ENCODE data around the gene EYS. TPM values are rescaled to one million over a fixed set of nuclear protein-coding genes. Genes with fewer than 3 reads are reported as not detected.
"Not testable (repeated sequence)": the region's sequence is repeated elsewhere in the genome, so short reads cannot be mapped to it uniquely, and the experiment has no call there.

The EYS gene
- total RNA-seq, 2 donors from 2014 or later = not detected

GRCh38 chr6:64041373-64041772, 1665.7 kb downstream of the EYS start:
- TF ChIP-seq CTCF (IDR thresholded peaks at IDR 0.05) = no peak
- no peaks in the 10 kb centered on the region for H3K4me1 ChIP-seq (ENCODE audit: control insufficient read depth in 1 of 2, low read depth in 2 of 2)
- H3K27me3 ChIP-seq (replicated peaks; ENCODE audit: insufficient read depth) = no peaks in the 10 kb centered on the region
- no peak overlapping the region for H3K27ac ChIP-seq
- no peak overlapping the region for H3K4me3 ChIP-seq
- H3K9me3 ChIP-seq = no peaks in the 10 kb centered on the region
- no peaks in the 10 kb centered on the region for H3K36me3 ChIP-seq
- no peak for ATAC-seq (ENCODE audit: insufficient number of reproducible peaks, low FRiP score, low read depth)
- DNase-seq (ENCODE audit: low spot score) = no peak

GRCh38 chr6:64040113-64040512, 1666.9 kb downstream of the EYS start:
- Histone ChIP-seq H3K27ac (no peak overlapping the region), H3K36me3 (no peaks in the 10 kb centered on the region), H3K27me3 (replicated peaks; ENCODE audit: insufficient read depth) (no peaks in the 10 kb centered on the region), H3K4me1 (ENCODE audit: control insufficient read depth in 1 of 2, low read depth in 2 of 2) (no peaks in the 10 kb centered on the region), H3K9me3 (no peaks in the 10 kb centered on the region), H3K4me3 (no peak overlapping the region)
- no peak for ATAC-seq (ENCODE audit: insufficient number of reproducible peaks, low FRiP score, low read depth)
- DNase-seq (ENCODE audit: low spot score) = no peak
- no peak for TF ChIP-seq CTCF (IDR thresholded peaks at IDR 0.05)

- Histone ChIP-seq H3K4me3 (no peak overlapping the region), H3K27ac (no peak overlapping the region), H3K36me3 (no peaks in the 10 kb centered on the region), H3K27me3 (replicated peaks; ENCODE audit: insufficient read depth) (no peaks in the 10 kb centered on the region), H3K9me3 (no peaks in the 10 kb centered on the region), H3K4me1 (ENCODE audit: control insufficient read depth in 1 of 2, low read depth in 2 of 2) (no peaks in the 10 kb centered on the region)
- no peak for TF ChIP-seq CTCF (IDR thresholded peaks at IDR 0.05)
- DNase-seq (ENCODE audit: low spot score) (no peak), ATAC-seq (ENCODE audit: insufficient number of reproducible peaks, low FRiP score, low read depth) (no peak)
Measured at GRCh38 chr6:64037427-64037826, 1669.6 kb downstream of the EYS start.

GRCh38 chr6:64034910-64035655, 1671.9 kb downstream of the EYS start:
- DNase-seq (ENCODE audit: low spot score) (no peak), ATAC-seq (ENCODE audit: insufficient number of reproducible peaks, low FRiP score, low read depth) (no peak)
- no peak for TF ChIP-seq CTCF (IDR thresholded peaks at IDR 0.05)
- Histone ChIP-seq H3K36me3 (no peaks in the 10 kb centered on the region), H3K4me3 (no peak overlapping the region), H3K27ac (no peak overlapping the region), H3K4me1 (ENCODE audit: control insufficient read depth in 1 of 2, low read depth in 2 of 2) (no peaks in the 10 kb centered on the region), H3K27me3 (replicated peaks; ENCODE audit: insufficient read depth) (no peaks in the 10 kb centered on the region), H3K9me3 (no peaks in the 10 kb centered on the region)

- no peak for ATAC-seq (ENCODE audit: insufficient number of reproducible peaks, low FRiP score, low read depth)
- Histone ChIP-seq H3K4me3 (no peak overlapping the region), H3K4me1 (ENCODE audit: control insufficient read depth in 1 of 2, low read depth in 2 of 2) (no peaks in the 10 kb centered on the region), H3K27ac (no peak overlapping the region), H3K9me3 (no peaks in the 10 kb centered on the region), H3K36me3 (no peaks in the 10 kb centered on the region), H3K27me3 (replicated peaks; ENCODE audit: insufficient read depth) (no peaks in the 10 kb centered on the region)
- no peak for TF ChIP-seq CTCF (IDR thresholded peaks at IDR 0.05)
- DNase-seq (ENCODE audit: low spot score) = no peak
Measured at GRCh38 chr6:64034291-64034690, 1672.7 kb downstream of the EYS start.

GRCh38 chr6:64030950-64031618, 1675.9 kb downstream of the EYS start:
- DNase-seq (ENCODE audit: low spot score); ATAC-seq (ENCODE audit: insufficient number of reproducible peaks, low FRiP score, low read depth): not testable (repeated sequence)

More at GRCh38 chr6:64030950-64031618, 1675.9 kb downstream of the EYS start:
- H3K27ac ChIP-seq; H3K4me1 ChIP-seq (ENCODE audit: control insufficient read depth in 1 of 2, low read depth in 2 of 2); H3K9me3 ChIP-seq; H3K36me3 ChIP-seq; H3K27me3 ChIP-seq (replicated peaks; ENCODE audit: insufficient read depth); H3K4me3 ChIP-seq: not testable (repeated sequence)

Measured in thoracic aorta (tissue), 2 donors.